Activated CD8-positive, alpha-beta T cell treated with anti-CD3 and anti-CD28 coated beads, Interleukin-2, amount 10 ng/mL, durations not matched to agents 7 days and 5 days (primary cell): ENCODE data around the gene VAV2. TPM values are rescaled to one million over a fixed set of nuclear protein-coding genes. Genes with fewer than 3 reads are reported as not detected.

Experiments used
- ATAC-seq: fragments of 150-1000 bp; cut with Tn5 transposase; one replicate; pipeline ENCODE4 v1.10.0; 2021; ENCODE audit warnings: moderate library complexity
- CTCF ChIA-PET: fragments of 350-600 bp; sonication (Branson Sonifier 250); formaldehyde crosslinking; loops from one replicate; lab custom pipeline; 2021; ENCODE audit warnings: antibody characterized with exemption; lab: Charles Lee
- POLR2A ChIA-PET: fragments of 350-600 bp; sonication (Branson Sonifier 250); formaldehyde crosslinking; loops from one replicate; lab custom pipeline; 2021; ENCODE audit warnings: antibody characterized with exemption; lab: Charles Lee
- DNase-seq: peaks from one replicate; pipeline ENCODE4 v3.0.0-alpha.2; 2020
- H3K27ac Mint-ChIP-seq: one replicate; pipeline ENCODE4 v1.8.0; 2021; ENCODE audit warnings: mild to moderate bottlenecking, mixed read lengths
- H3K27me3 Mint-ChIP-seq: one replicate; pipeline ENCODE4 v1.8.0; 2021; ENCODE audit warnings: low read depth, mixed read lengths
- H3K36me3 Mint-ChIP-seq: one replicate; pipeline ENCODE4 v1.8.0; 2021; ENCODE audit warnings: low read depth, mixed read lengths
- H3K4me1 Mint-ChIP-seq: one replicate; pipeline ENCODE4 v1.8.0; 2021; ENCODE audit warnings: low read depth, mixed read lengths
- H3K4me3 Mint-ChIP-seq: one replicate; pipeline ENCODE4 v1.8.0; 2021; ENCODE audit warnings: mild to moderate bottlenecking, mixed read lengths
- H3K9me3 Mint-ChIP-seq: one replicate; pipeline ENCODE4 v1.8.0; 2022; ENCODE audit warnings: mixed read lengths; ENCODE audit not compliant: insufficient read depth
- total RNA-seq, 2 experiments: library from RNA; stranded (reverse); gene quantifications; one replicate each; pipeline ENCODE4 v1.2.3, GENCODE V29; 2021

The VAV2 gene
- total RNA-seq, 2 experiments from 2014 or later: 10.1 to 10.3 TPM

DNA sequence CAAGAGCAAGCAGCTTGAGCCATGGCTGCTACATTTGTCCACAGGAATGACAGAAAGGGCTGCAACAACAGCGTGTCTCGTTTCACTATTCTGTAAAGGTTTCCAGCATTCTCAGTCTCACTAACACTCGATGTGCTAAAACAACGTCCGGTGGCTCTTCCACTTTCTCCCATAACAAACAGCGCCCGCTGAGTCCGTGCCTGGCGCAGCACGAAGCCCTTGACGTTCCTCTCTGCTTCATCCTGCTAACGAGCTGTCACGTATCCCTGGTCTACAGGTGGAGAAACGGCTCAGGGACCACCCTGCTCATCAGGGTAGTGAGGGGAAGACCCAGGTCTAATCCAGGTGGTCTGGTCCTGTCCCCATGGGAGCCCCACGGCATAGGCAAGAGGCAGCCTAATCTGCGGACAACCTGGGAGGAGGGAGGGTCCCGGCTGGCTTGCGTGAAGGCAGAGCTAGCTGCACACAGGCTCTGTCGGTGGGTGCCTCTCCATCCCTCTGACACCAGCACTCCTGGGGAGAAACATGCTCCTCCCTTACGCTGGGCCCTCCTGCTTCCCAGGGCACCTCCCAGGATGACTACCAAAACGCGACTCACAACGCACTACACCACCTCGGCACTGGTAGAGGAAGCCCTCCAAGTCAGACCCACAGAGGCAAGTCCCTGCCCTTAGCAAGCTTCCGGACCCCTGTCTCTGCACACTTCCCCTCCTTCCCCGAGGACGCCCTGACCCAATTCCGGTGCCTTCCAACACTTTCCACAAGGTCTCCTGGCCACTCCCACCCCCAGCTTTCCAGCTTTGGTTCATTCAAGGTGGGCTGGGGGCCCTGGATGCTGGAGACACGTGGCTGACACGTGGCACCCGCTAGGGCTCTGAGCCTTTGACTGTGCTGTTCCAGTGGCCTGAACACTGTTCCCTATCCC is 43.3 kb downstream of the VAV2 start:
- Mint-ChIP-seq H3K27ac (no peak overlapping the region), H3K36me3 (no peaks in the 10 kb centered on the region), H3K27me3 (no peaks in the 10 kb centered on the region), H3K4me1 (no peaks in the 10 kb centered on the region), H3K9me3 (no peaks in the 10 kb centered on the region), H3K4me3 (no peak overlapping the region)
- ChIA-PET POLR2A (no interaction called here), CTCF (no interaction called here)
- ATAC-seq: no peak
- DNase-seq: no peak

DNA sequence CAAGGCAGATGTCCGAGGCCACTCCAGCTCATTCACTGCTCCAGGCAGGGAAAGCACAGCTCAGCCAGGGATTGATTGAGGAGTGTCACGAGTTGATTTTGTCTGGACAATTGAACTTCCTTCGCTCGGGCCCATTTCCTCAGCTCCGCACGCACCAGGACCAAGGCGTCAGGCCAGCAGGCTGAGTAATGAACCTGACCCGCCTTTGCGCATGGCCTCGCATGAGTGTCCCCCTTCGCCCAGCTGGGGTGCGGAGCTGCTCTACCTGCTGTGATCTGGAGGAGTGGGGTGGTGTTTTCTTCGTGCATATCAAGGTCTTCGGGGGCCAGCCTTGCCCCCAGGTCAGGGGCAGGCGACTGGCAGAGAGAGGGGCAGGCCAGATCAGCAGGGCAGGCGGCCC is 44.0 kb downstream of the VAV2 start:
- Mint-ChIP-seq H3K4me3 (no peak overlapping the region), H3K27me3 (no peaks in the 10 kb centered on the region), H3K9me3 (no peaks in the 10 kb centered on the region), H3K27ac (no peak overlapping the region), H3K4me1 (no peaks in the 10 kb centered on the region), H3K36me3 (no peaks in the 10 kb centered on the region)
- ChIA-PET CTCF (no interaction called here), POLR2A (no interaction called here)
- ATAC-seq: no peak
- no peak for DNase-seq

DNA sequence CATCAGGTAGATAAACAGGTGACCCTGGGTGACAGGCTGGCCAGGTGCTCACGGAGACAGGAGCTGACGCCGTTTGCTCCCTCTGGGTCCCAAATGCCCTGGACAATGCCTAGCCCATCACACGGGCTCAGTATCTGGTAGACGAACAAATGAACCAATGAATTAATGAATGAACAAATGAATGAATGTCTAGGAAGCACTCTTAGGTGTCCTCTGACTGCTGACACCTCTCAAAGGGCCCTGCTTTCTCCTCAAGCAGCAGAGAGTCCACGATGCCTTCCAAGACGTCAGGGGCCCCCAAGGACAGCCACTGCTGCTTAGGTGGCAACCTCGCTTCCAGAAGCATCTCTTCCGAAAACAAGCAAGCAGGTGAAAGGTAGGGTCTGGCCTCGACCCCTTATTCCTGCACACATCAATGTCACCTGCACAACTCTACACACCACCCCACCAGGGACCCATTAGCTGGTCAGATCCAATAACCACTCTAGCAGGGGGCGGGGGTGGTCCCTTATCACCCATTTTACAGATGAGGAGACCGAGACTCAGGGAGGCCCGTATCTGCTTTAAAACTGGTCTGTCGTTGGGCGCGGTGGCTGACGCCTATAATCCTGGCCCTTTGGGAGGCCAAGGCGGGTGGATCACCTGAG is 45.2 kb downstream of the VAV2 start:
- H3K9me3 Mint-ChIP-seq: no peaks in the 10 kb centered on the region
- CTCF ChIA-PET: no interaction called here
- POLR2A ChIA-PET: no interaction called here

DNA sequence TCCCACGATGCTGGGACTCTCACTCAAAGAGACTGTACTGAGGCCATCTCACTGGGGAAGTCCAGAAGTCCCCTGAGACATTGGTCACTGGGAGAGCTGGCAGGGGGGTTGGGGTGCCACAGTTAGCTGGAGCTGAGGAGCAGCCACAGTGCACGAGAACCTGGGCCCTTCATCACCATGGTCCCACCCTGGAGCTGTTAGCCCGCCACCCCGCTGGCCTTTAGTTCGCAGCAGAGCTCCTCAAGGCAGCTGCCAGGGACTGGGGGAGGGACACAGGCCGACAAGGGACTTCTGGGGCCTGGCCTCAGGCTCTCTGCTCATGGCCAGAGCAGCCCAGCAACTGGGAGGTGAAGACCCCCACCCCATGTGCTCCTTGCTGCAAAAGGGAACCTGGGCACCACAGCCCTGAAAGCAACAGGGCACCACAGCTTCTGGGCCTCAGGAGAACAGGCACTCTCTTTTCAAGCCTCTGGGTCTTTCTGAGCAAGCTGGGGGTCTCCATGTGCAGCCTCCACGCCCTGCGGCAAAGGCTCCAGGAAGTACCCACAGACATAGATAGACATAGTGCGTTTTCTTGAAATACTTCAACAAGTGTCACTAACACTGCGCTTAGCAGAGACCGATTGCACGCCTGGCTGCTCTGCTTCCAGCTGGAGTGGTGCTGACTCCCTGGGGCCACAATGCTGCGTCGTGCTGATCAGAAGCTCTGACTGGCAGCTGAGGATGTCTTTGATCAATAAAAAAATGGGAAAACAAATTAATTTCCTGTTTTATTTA is 46.0 kb downstream of the VAV2 start:
- DNase-seq (no peak), ATAC-seq (no peak)
- Mint-ChIP-seq H3K27ac (no peak overlapping the region), H3K4me3 (no peak overlapping the region), H3K4me1 (no peaks in the 10 kb centered on the region), H3K36me3 (no peaks in the 10 kb centered on the region), H3K9me3 (no peaks in the 10 kb centered on the region), H3K27me3 (no peaks in the 10 kb centered on the region)
- CTCF ChIA-PET: no interaction called here
- POLR2A ChIA-PET: no interaction called here

More for the DNA sequence above, 45.2 kb downstream of the VAV2 start:
- no peaks in the 10 kb centered on the region for H3K4me1 Mint-ChIP-seq
- no peaks in the 10 kb centered on the region for H3K36me3 Mint-ChIP-seq
- no peak for DNase-seq
- ATAC-seq: no peak
- no peak overlapping the region for H3K27ac Mint-ChIP-seq
- H3K27me3 Mint-ChIP-seq: no peaks in the 10 kb centered on the region
- H3K4me3 Mint-ChIP-seq: no peak overlapping the region

DNA sequence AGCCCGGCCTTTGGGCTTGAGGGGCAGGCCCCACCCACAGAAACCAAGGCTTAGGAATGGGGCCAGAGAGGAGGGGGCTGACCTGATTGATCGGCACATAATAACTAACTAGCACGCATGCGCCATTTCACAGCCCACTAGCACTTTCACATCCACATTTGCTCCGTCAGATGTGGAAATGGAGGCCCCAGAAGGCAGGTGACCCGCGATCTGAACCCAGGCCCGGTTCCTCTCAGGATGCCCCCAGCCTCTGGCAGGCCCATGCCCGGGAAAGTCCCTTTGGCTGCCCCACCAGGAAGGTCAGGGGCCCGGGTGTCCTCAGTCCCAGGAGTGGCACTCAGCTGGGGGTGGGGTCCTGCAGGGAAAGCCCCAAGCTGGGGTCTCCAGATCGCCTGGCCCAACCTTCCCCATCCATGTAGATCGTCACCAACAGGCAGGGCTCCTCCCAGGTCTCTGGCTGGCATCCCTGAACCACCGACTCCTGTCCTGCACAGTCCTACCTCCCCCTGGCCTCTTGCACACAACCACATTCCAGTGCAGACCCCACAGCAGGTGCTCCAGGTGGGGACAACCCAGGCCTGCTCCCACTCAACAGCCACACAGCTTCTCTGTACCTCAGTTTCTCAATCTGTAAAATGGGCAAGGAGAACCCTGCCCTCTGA is 46.7 kb downstream of the VAV2 start:
- DNase-seq: no peak
- Mint-ChIP-seq H3K27me3 (no peaks in the 10 kb centered on the region), H3K36me3 (no peaks in the 10 kb centered on the region), H3K4me3 (no peak overlapping the region), H3K27ac (no peak overlapping the region), H3K9me3 (no peaks in the 10 kb centered on the region), H3K4me1 (no peaks in the 10 kb centered on the region)
- ATAC-seq: no peak
- CTCF ChIA-PET: no interaction called here
- POLR2A ChIA-PET: no interaction called here

DNA sequence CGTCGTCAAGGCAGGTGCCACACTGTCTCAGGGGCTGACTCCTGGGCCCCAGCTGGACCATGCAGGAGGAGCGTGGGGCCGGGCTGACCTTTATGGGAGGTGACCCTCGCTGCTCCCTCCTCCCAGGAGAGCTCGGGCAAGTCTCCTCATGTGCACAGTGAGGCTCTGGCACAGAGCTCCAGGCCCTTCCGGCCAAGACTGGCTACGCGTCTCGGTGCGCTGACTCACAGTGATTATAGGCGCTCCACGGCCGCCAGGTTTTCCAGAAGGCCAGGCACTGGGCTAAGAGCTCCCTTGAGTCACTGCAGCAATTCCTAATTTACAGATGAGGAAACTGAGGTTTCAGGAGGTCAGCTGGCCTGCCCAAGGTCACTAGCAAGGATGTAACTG is 47.4 kb downstream of the VAV2 start:
- no peak overlapping the region for H3K27ac Mint-ChIP-seq
- H3K9me3 Mint-ChIP-seq: no peaks in the 10 kb centered on the region
- no peaks in the 10 kb centered on the region for H3K36me3 Mint-ChIP-seq
- H3K27me3 Mint-ChIP-seq: no peaks in the 10 kb centered on the region
- CTCF ChIA-PET: no interaction called here
- no peaks in the 10 kb centered on the region for H3K4me1 Mint-ChIP-seq
- POLR2A ChIA-PET: no interaction called here
- DNase-seq (no peak), ATAC-seq (no peak)
- H3K4me3 Mint-ChIP-seq: no peak overlapping the region

DNA sequence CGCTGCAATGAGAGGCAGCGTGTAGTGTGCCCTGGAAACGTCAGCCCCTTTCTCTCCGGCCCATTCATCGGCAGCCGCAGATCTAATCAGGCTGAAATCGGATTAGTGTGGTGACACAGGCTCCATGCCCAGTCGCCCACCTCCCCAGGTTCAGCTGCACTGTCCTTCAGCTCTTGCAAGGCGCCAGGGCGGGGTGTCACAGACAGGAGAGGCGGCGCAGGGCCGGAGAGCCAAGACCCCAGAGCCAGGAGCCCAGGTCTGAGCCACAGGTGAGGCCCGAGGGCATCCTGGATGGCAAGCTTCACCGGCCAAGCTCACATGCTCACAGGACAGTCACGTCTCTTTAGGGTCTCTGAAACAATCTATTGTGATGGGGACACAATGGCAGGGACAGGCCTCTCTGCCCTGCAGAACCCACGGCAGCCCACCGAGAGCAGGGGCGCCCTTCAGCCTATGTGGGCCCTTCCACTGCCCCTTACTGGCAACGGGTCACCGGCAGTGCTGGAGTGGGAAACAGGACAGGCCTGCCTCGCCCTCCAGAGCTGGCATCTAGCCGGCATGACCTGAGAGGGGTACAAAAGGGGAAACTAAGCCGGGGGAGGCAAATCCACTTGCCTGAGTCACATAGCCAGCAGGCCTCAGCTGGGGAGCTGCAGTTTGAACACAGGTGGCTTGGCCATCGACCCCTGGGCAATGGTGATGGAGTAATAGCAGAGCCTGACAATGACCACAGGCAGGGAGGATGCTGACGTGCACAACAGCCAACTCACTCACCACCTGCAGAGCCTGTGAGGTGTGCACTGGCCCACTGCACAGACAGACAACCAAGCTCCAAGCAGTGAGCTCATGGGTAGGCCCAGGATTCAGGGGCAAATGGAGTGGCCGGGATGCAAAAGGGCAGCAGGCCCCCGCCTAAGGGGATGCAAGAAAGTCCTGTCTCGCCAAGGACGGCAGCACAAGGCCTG is 48.1 kb downstream of the VAV2 start:
- POLR2A ChIA-PET: no interaction called here
- CTCF ChIA-PET: no interaction called here
- ATAC-seq: no peak

DNA sequence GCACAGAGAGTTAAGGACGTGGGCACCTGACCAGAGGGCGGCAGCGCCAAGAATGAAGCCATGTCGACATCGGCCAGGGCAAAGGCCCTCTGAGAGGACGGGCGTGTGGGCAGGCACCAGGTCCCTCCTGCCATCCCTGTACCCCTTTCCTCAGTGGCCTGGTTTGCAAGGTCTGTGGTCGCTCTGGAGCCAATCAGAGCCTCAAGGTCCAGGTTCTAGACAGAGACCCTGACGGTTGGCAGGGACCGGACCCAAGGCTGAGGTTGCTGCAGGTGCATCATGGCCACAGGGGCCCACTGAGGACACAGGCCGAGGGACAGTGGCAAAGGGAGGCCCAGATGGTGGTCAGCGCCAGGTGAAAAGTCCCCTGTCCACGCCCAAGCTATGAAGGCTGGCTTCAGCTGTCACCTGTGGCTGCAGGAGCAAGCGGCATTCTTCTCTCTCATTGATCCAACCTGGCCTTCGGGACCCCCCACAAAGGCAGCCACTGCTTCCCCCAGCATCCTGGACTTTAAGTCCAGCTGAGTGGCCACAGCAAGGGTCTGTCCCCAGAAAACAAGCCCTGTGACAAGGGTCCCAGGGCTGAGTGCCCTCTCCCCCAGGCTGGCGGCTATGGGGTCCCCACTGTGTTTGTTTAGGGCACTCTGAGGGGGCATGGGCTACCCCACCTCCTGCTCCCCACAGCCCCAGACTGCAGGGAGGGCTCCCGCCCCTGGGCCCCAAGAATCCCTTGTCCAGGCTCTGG is 48.9 kb downstream of the VAV2 start:
- no peaks in the 10 kb centered on the region for H3K9me3 Mint-ChIP-seq
- ATAC-seq (no peak), DNase-seq (no peak)
- no peaks in the 10 kb centered on the region for H3K4me1 Mint-ChIP-seq
- H3K4me3 Mint-ChIP-seq: no peak overlapping the region
- ChIA-PET CTCF (no interaction called here), POLR2A (no interaction called here)
- no peak overlapping the region for H3K27ac Mint-ChIP-seq
- H3K27me3 Mint-ChIP-seq: no peaks in the 10 kb centered on the region
- no peaks in the 10 kb centered on the region for H3K36me3 Mint-ChIP-seq

More for the DNA sequence above, 48.1 kb downstream of the VAV2 start:
- Mint-ChIP-seq H3K27ac (no peak overlapping the region), H3K9me3 (no peaks in the 10 kb centered on the region), H3K4me1 (no peaks in the 10 kb centered on the region), H3K4me3 (no peak overlapping the region), H3K36me3 (no peaks in the 10 kb centered on the region), H3K27me3 (no peaks in the 10 kb centered on the region)
- no peak for DNase-seq

DNA sequence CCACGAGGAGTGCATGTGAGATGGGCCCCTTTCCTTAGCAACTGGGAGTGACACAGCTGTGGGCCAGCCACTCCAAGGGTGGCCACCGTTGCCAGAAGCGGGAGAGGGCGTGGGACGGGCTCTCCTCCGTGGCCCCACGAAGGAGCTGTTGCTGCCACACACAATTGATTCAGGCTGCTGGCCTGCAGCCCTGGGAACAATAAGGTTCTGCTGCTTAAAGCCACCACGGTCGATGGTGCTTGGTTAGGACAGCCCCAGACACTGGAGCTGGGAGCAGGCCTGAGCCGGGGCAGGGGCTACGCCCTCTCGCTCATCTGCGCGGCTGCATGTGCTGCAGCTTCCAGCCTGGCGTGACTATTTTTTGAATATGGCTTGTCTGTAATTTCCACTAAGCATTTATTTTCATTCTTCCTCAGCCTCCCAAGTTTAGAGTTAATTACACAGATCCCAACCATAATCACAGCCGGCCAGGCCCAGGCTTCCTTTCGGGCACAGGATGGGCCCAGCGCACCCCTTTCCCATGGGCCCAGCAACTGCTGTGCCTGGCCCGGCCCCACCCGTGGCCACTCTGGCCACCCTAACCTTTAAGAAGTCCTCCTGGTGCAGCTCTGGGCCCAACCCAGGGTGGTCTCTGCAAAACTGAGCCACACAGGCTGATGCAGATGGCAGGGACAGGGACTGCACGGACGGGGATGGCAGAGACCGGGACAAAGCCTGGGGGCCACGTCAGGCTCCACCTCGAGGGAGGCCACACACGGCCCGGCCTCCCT is 49.7 kb downstream of the VAV2 start:
- DNase-seq (no peak), ATAC-seq (no peak)
- POLR2A ChIA-PET: no interaction called here
- H3K27me3 Mint-ChIP-seq: no peaks in the 10 kb centered on the region
- no peak overlapping the region for H3K4me3 Mint-ChIP-seq
- no peaks in the 10 kb centered on the region for H3K9me3 Mint-ChIP-seq
- CTCF ChIA-PET: no interaction called here
- no peaks in the 10 kb centered on the region for H3K36me3 Mint-ChIP-seq
- no peaks in the 10 kb centered on the region for H3K4me1 Mint-ChIP-seq
- H3K27ac Mint-ChIP-seq: no peak overlapping the region

DNA sequence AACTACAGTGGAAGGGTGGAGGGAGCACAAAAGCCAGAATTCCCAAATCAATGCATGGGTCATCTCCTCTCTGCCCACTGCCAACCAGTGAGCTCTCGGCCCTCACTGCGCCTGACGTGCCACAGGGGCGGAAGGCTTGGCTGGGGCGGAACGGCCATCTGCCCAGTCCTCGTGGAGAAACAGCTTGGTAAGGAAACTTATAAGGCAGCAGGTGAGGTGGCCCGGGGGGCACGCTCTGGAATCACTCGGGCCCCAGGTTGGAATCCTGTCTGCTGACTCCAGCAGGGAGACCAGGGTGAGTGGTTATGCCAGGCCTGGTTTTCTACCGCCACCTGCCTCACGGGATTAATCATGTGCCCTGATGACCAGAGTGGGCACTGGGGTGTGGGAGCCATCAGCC is 52.3 kb downstream of the VAV2 start:
- ChIA-PET CTCF (no interaction called here), POLR2A (no interaction called here)
- ATAC-seq: no peak
- Mint-ChIP-seq H3K36me3 (no peaks in the 10 kb centered on the region), H3K27ac (no peak overlapping the region), H3K4me1 (no peaks in the 10 kb centered on the region), H3K4me3 (no peak overlapping the region), H3K27me3 (no peaks in the 10 kb centered on the region), H3K9me3 (no peaks in the 10 kb centered on the region)
- DNase-seq: no peak
